ENCODE data around the gene MS4A6A. TPM values are rescaled to one million over a fixed set of nuclear protein-coding genes. Genes with fewer than 3 reads are reported as not detected.
"Not testable (repeated sequence)": the region's sequence is repeated elsewhere in the genome, so short reads cannot be mapped to it uniquely, and the experiment has no call there.

MS4A6A gene
- total RNA-seq, 2 experiments from 2014 or later: not detected

- H3K4me1 Mint-ChIP-seq: peaks cover 16% of the 10 kb centered on the region
- intact Hi-C loops (cut with DNase I, micrococcal nuclease): loop anchor here (1.0 to 10.0 kb wide), 3 partner anchors 38 to 102 kb away; no protein-coding TSS in a partner anchor
- peaks cover 12% of the 10 kb centered on the region for H3K27me3 Mint-ChIP-seq
- ATAC-seq: peak; percentile 48
- H3K9me3 Mint-ChIP-seq (ENCODE audit: low read depth): peaks cover 1% of the 10 kb centered on the region
- ChIA-PET POLR2A (no interaction called here), CTCF (interaction anchor here (1.1 kb wide), 1 partner anchor 11 kb away, joined by 3 read pairs; no protein-coding TSS in a partner anchor)
- no peak for DNase-seq
- no peak overlapping the region for H3K4me3 Mint-ChIP-seq
- no peak overlapping the region for H3K27ac Mint-ChIP-seq
- H3K36me3 Mint-ChIP-seq (ENCODE audit: low read depth): no peaks in the 10 kb centered on the region
Measured at GRCh38 chr11:60204922-60205321, 22.0 kb upstream of the MS4A6A start.

- DNase-seq; H3K27ac Mint-ChIP-seq; H3K4me3 Mint-ChIP-seq; H3K36me3 Mint-ChIP-seq (ENCODE audit: low read depth); H3K4me1 Mint-ChIP-seq; CTCF ChIA-PET; H3K9me3 Mint-ChIP-seq (ENCODE audit: low read depth); H3K27me3 Mint-ChIP-seq; POLR2A ChIA-PET; ATAC-seq: not testable (repeated sequence)
- intact Hi-C loops (cut with DNase I, micrococcal nuclease): loop anchor here in 1 of 2 experiments (10.0 kb wide), 1 partner anchor 103 kb away; no protein-coding TSS in a partner anchor
Measured at GRCh38 chr11:60201334-60201733, 18.5 kb upstream of the MS4A6A start.

- H3K4me3 Mint-ChIP-seq: no peak overlapping the region
- no peak for ATAC-seq
- peaks cover 4% of the 10 kb centered on the region for H3K9me3 Mint-ChIP-seq (ENCODE audit: low read depth)
- no peak overlapping the region for H3K27ac Mint-ChIP-seq
- peaks cover 20% of the 10 kb centered on the region for H3K4me1 Mint-ChIP-seq
- DNase-seq: no peak
- H3K36me3 Mint-ChIP-seq (ENCODE audit: low read depth): no peaks in the 10 kb centered on the region
- ChIA-PET POLR2A (interaction anchor here (0.6 kb wide), 1 partner anchor 12 kb away, joined by 4 read pairs; no protein-coding TSS in a partner anchor), CTCF (no interaction called here)
- intact Hi-C loops (cut with DNase I, micrococcal nuclease): loop anchor here in 1 of 2 experiments (10.0 kb wide), 1 partner anchor 373 kb away; no protein-coding TSS in a partner anchor
- H3K27me3 Mint-ChIP-seq: peaks cover 18% of the 10 kb centered on the region
Measured at GRCh38 chr11:60197442-60197841, 14.6 kb upstream of the MS4A6A start.

GRCh38 chr11:60195923-60196368 lies 13.1 kb upstream of the MS4A6A start:
- ChIA-PET CTCF (interaction anchor here (0.7 to 1.4 kb wide), 3 partner anchors 30 to 373 kb away, joined by 3 read pairs; no protein-coding TSS in a partner anchor), POLR2A (no interaction called here)
- intact Hi-C loops (cut with DNase I, micrococcal nuclease): loop anchor here in 1 of 2 experiments (10.0 kb wide), 1 partner anchor 371 kb away; no protein-coding TSS in a partner anchor
- H3K4me1 Mint-ChIP-seq: peaks cover 20% of the 10 kb centered on the region
- DNase-seq: no peak
- no peak overlapping the region for H3K4me3 Mint-ChIP-seq
- H3K36me3 Mint-ChIP-seq (ENCODE audit: low read depth): no peaks in the 10 kb centered on the region
- ATAC-seq: peak; percentile 23
- no peak overlapping the region for H3K27ac Mint-ChIP-seq
- peaks cover 19% of the 10 kb centered on the region for H3K27me3 Mint-ChIP-seq
- H3K9me3 Mint-ChIP-seq (ENCODE audit: low read depth): peaks cover 4% of the 10 kb centered on the region

- H3K36me3 Mint-ChIP-seq (ENCODE audit: low read depth): no peaks in the 10 kb centered on the region
- peaks cover 19% of the 10 kb centered on the region for H3K27me3 Mint-ChIP-seq
- no peak for ATAC-seq
- H3K4me3 Mint-ChIP-seq: no peak overlapping the region
- POLR2A ChIA-PET: no interaction called here
- CTCF ChIA-PET: interaction anchor here (0.6 to 2.2 kb wide), 6 partner anchors 9 to 79 kb away, joined by 3 to 8 read pairs (median 4); partner anchors contain the start of gene MS4A6A
- peaks cover 4% of the 10 kb centered on the region for H3K9me3 Mint-ChIP-seq (ENCODE audit: low read depth)
- H3K27ac Mint-ChIP-seq: no peak overlapping the region
- intact Hi-C loops (cut with DNase I, micrococcal nuclease): loop anchor here (5.0 to 10.0 kb wide), 3 partner anchors 52 to 382 kb away; partner anchors contain the start of gene MRPL16 (in 1 of the 2)
- H3K4me1 Mint-ChIP-seq: peaks cover 20% of the 10 kb centered on the region
- DNase-seq: no peak
Measured at GRCh38 chr11:60194511-60194910, 11.6 kb upstream of the MS4A6A start.

- H3K27ac Mint-ChIP-seq: no peak overlapping the region
- ChIA-PET CTCF (interaction anchor here (0.6 to 2.2 kb wide), 9 partner anchors 9 to 78 kb away, joined by 3 to 8 read pairs (median 4); partner anchors contain the start of gene MS4A6A), POLR2A (no interaction called here)
- H3K4me1 Mint-ChIP-seq: peaks cover 20% of the 10 kb centered on the region
- H3K36me3 Mint-ChIP-seq (ENCODE audit: low read depth): no peaks in the 10 kb centered on the region
- H3K4me3 Mint-ChIP-seq: no peak overlapping the region
- peaks cover 19% of the 10 kb centered on the region for H3K27me3 Mint-ChIP-seq
- DNase-seq: peak; percentile 83
- peaks cover 4% of the 10 kb centered on the region for H3K9me3 Mint-ChIP-seq (ENCODE audit: low read depth)
- ATAC-seq: peak; percentile 99
- intact Hi-C loops (cut with DNase I, micrococcal nuclease): loop anchor here (2.0 to 10.0 kb wide), 5 partner anchors 25 to 382 kb away; partner anchors contain the start of gene MRPL16 (in 1 of the 2)
Measured at GRCh38 chr11:60193687-60194433, 11.0 kb upstream of the MS4A6A start.

- not testable (repeated sequence) for H3K27ac Mint-ChIP-seq; H3K4me3 Mint-ChIP-seq; DNase-seq; H3K36me3 Mint-ChIP-seq (ENCODE audit: low read depth); ATAC-seq; H3K9me3 Mint-ChIP-seq (ENCODE audit: low read depth)
- ChIA-PET CTCF (interaction anchor here (0.7 to 2.2 kb wide), 7 partner anchors 11 to 314 kb away, joined by 3 to 8 read pairs (median 4); no protein-coding TSS in a partner anchor), POLR2A (interaction anchor here (0.6 kb wide), 1 partner anchor 8 kb away, joined by 3 read pairs; no protein-coding TSS in a partner anchor)
- peaks cover 20% of the 10 kb centered on the region for H3K4me1 Mint-ChIP-seq
- peaks cover 12% of the 10 kb centered on the region for H3K27me3 Mint-ChIP-seq
- intact Hi-C loops (cut with DNase I, micrococcal nuclease): loop anchor here (2.0 to 10.0 kb wide), 5 partner anchors 24 to 380 kb away; partner anchors contain the start of gene MRPL16 (in 1 of the 2)
Measured at GRCh38 chr11:60192564-60192963, 9.7 kb upstream of the MS4A6A start.

- H3K4me3 Mint-ChIP-seq; H3K9me3 Mint-ChIP-seq (ENCODE audit: low read depth); POLR2A ChIA-PET; intact Hi-C loops (cut with DNase I, micrococcal nuclease); DNase-seq; H3K4me1 Mint-ChIP-seq; H3K36me3 Mint-ChIP-seq (ENCODE audit: low read depth); H3K27ac Mint-ChIP-seq; ATAC-seq; H3K27me3 Mint-ChIP-seq: not testable (repeated sequence)
- CTCF ChIA-PET: interaction anchor here (0.9 kb wide), 1 partner anchor 9 kb away, joined by 3 read pairs; no protein-coding TSS in a partner anchor
Measured at GRCh38 chr11:60188481-60188880, 5.6 kb upstream of the MS4A6A start.

- POLR2A ChIA-PET; H3K4me3 Mint-ChIP-seq; intact Hi-C loops (cut with DNase I, micrococcal nuclease); DNase-seq; CTCF ChIA-PET; H3K27me3 Mint-ChIP-seq; H3K4me1 Mint-ChIP-seq; H3K9me3 Mint-ChIP-seq (ENCODE audit: low read depth); ATAC-seq; H3K27ac Mint-ChIP-seq; H3K36me3 Mint-ChIP-seq (ENCODE audit: low read depth): not testable (repeated sequence)
Measured at GRCh38 chr11:60186128-60186527, 3.2 kb upstream of the MS4A6A start.

- POLR2A ChIA-PET; intact Hi-C loops (cut with DNase I, micrococcal nuclease); CTCF ChIA-PET; H3K27ac Mint-ChIP-seq; DNase-seq; H3K4me1 Mint-ChIP-seq; H3K36me3 Mint-ChIP-seq (ENCODE audit: low read depth); H3K4me3 Mint-ChIP-seq; H3K9me3 Mint-ChIP-seq (ENCODE audit: low read depth); H3K27me3 Mint-ChIP-seq; ATAC-seq: not testable (repeated sequence)
Measured at GRCh38 chr11:60185512-60185827, 2.6 kb upstream of the MS4A6A start.

GRCh38 chr11:60184824-60185511 lies 2.1 kb upstream of the MS4A6A start:
- CTCF ChIA-PET: interaction anchor here (0.6 to 0.7 kb wide), 2 partner anchors 9 to 36 kb away, joined by 3 read pairs; no protein-coding TSS in a partner anchor
- no peaks in the 10 kb centered on the region for H3K36me3 Mint-ChIP-seq (ENCODE audit: low read depth)

More at GRCh38 chr11:60184824-60185511, 2.1 kb upstream of the MS4A6A start:
- intact Hi-C loops (cut with DNase I, micrococcal nuclease): no loop called here
- peaks cover 6% of the 10 kb centered on the region for H3K27me3 Mint-ChIP-seq
- H3K9me3 Mint-ChIP-seq (ENCODE audit: low read depth): peaks cover 5% of the 10 kb centered on the region
- peaks cover 4% of the 10 kb centered on the region for H3K4me1 Mint-ChIP-seq
- no peak overlapping the region for H3K4me3 Mint-ChIP-seq
- ATAC-seq: no peak
- DNase-seq: no peak
- no peak overlapping the region for H3K27ac Mint-ChIP-seq
- POLR2A ChIA-PET: interaction anchor here (0.5 kb wide), 1 partner anchor 8 kb away, joined by 3 read pairs; no protein-coding TSS in a partner anchor
